Measurements from ENCODE around the gene CAMKK1.
A peak's percentile ranks its signal among the peaks of the same experiment; 100 is the strongest.
"Not testable (repeated sequence)": the region's sequence is repeated elsewhere in the genome, so short reads cannot be mapped to it uniquely, and the experiment has no call there.

CAMKK1 gene

GRCh38 chr17:3845621-3846436 lies 47.0 kb downstream of the CAMKK1 start, which contains the start of gene NCBP3:
TSS of gene NCBP3 (minus strand) at chr17:3846246. CDS start at chr17:3846223, 23 bp downstream.
- DNase-seq (ENCODE audit: low spot score): peak; percentile 99

- no peak for DNase-seq (ENCODE audit: low spot score)
Observed at GRCh38 chr17:3845291-3845620, 47.6 kb downstream of the CAMKK1 start.

GRCh38 chr17:3844556-3844955 lies 48.3 kb downstream of the CAMKK1 start:
- DNase-seq (ENCODE audit: low spot score): not testable (repeated sequence)

- peak; percentile 51 for DNase-seq (ENCODE audit: low spot score)
Observed at GRCh38 chr17:3843935-3844516, 48.8 kb downstream of the CAMKK1 start.

- no peak for DNase-seq (ENCODE audit: low spot score)
Observed at GRCh38 chr17:3838206-3838605, 54.6 kb downstream of the CAMKK1 start.

GRCh38 chr17:3836551-3836950 lies 56.3 kb downstream of the CAMKK1 start:
- DNase-seq (ENCODE audit: low spot score): no peak

GRCh38 chr17:3835410-3836229 lies 57.2 kb downstream of the CAMKK1 start:
- peak; percentile 28 for DNase-seq (ENCODE audit: low spot score)

GRCh38 chr17:3834811-3835210 lies 58.0 kb downstream of the CAMKK1 start:
- DNase-seq (ENCODE audit: low spot score): no peak

GRCh38 chr17:3828852-3829232 lies 64.0 kb downstream of the CAMKK1 start:
- DNase-seq (ENCODE audit: low spot score): no peak

GRCh38 chr17:3828151-3828851 lies 64.6 kb downstream of the CAMKK1 start:
- DNase-seq (ENCODE audit: low spot score): no peak

GRCh38 chr17:3827124-3827773 lies 65.6 kb downstream of the CAMKK1 start:
- DNase-seq (ENCODE audit: low spot score): peak; percentile 66

GRCh38 chr17:3826191-3826590 lies 66.7 kb downstream of the CAMKK1 start:
- DNase-seq (ENCODE audit: low spot score): no peak

GRCh38 chr17:3821101-3821500 lies 71.8 kb downstream of the CAMKK1 start:
- no peak for DNase-seq (ENCODE audit: low spot score)

- no peak for DNase-seq (ENCODE audit: low spot score)
Observed at GRCh38 chr17:3818786-3819185, 74.1 kb downstream of the CAMKK1 start.

GRCh38 chr17:3817851-3818605 lies 74.8 kb downstream of the CAMKK1 start:
- no peak for DNase-seq (ENCODE audit: low spot score)

- DNase-seq (ENCODE audit: low spot score): no peak
Observed at GRCh38 chr17:3815925-3816324, 76.9 kb downstream of the CAMKK1 start.

- DNase-seq (ENCODE audit: low spot score): no peak
Observed at GRCh38 chr17:3815122-3815521, 77.7 kb downstream of the CAMKK1 start.

GRCh38 chr17:3814361-3814760 lies 78.5 kb downstream of the CAMKK1 start:
- no peak for DNase-seq (ENCODE audit: low spot score)

GRCh38 chr17:3813171-3813570 lies 79.7 kb downstream of the CAMKK1 start:
- DNase-seq (ENCODE audit: low spot score): no peak

GRCh38 chr17:3812771-3813170 lies 80.1 kb downstream of the CAMKK1 start:
- DNase-seq (ENCODE audit: low spot score): no peak

- DNase-seq (ENCODE audit: low spot score): no peak
Observed at GRCh38 chr17:3812284-3812683, 80.6 kb downstream of the CAMKK1 start.

Measured in AG20443 (cell line).